ENCODE measurements around the gene CENPVL3. TPM values are rescaled to one million over a fixed set of nuclear protein-coding genes. Genes with fewer than 3 reads are reported as not detected.

Gene CENPVL3
- polyA plus RNA-seq, 3 donors, result 1.2 to 1.3 (median 1.3) TPM

Other genes starting within 250 kb of the CENPVL3 start
- gene NUDT11, start 122.3 kb downstream of the CENPVL3 start, polyA plus RNA-seq (ENCODE audit: insufficient read length in 3 of 3), result 10 to 100 TPM; 11.1 to 16.0 (median 14.8) TPM
- gene CENPVL2, start 63.9 kb upstream of the CENPVL3 start, polyA plus RNA-seq (ENCODE audit: insufficient read length in 3 of 3), result under 1 TPM in 2 of 3 donors, not detected in 1; 0.22 to 0.32 TPM
- under 1 TPM in 2 of 3 donors, not detected in 1; 0.22 to 0.32 TPM for gene CENPVL1, start 91.6 kb upstream of the CENPVL3 start, polyA plus RNA-seq (ENCODE audit: insufficient read length in 3 of 3)
- 10 to 100 TPM; 19.4 to 22.2 (median 21.1) TPM for gene GSPT2, start 124.5 kb upstream of the CENPVL3 start, polyA plus RNA-seq (ENCODE audit: insufficient read length in 3 of 3)